ENCODE results near the gene FKRP. TPM values are rescaled to one million over a fixed set of nuclear protein-coding genes. Genes with fewer than 3 reads are reported as not detected.

Gene FKRP
- total RNA-seq, 4 donors from 2014 or later, result 7.0 to 14.3 (median 10.5) TPM

DNA sequence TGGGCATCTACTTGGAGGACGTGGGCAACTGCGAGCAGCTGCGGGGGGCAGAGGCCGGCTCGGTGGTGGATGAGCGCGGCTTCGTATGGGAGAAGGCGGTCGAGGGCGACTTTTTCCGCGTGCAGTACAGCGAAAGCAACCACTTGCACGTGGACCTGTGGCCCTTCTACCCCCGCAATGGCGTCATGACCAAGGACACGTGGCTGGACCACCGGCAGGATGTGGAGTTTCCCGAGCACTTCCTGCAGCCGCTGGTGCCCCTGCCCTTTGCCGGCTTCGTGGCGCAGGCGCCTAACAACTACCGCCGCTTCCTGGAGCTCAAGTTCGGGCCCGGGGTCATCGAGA, 10.7 kb downstream of the FKRP start:
- TF ChIP-seq, protein P1, sequence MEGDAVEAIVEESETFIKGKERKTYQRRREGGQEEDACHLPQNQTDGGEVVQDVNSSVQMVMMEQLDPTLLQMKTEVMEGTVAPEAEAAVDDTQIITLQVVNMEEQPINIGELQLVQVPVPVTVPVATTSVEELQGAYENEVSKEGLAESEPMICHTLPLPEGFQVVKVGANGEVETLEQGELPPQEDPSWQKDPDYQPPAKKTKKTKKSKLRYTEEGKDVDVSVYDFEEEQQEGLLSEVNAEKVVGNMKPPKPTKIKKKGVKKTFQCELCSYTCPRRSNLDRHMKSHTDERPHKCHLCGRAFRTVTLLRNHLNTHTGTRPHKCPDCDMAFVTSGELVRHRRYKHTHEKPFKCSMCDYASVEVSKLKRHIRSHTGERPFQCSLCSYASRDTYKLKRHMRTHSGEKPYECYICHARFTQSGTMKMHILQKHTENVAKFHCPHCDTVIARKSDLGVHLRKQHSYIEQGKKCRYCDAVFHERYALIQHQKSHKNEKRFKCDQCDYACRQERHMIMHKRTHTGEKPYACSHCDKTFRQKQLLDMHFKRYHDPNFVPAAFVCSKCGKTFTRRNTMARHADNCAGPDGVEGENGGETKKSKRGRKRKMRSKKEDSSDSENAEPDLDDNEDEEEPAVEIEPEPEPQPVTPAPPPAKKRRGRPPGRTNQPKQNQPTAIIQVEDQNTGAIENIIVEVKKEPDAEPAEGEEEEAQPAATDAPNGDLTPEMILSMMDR (IDR thresholded peaks at IDR 0.05; ENCODE audit: low read depth), result no peak

DNA sequence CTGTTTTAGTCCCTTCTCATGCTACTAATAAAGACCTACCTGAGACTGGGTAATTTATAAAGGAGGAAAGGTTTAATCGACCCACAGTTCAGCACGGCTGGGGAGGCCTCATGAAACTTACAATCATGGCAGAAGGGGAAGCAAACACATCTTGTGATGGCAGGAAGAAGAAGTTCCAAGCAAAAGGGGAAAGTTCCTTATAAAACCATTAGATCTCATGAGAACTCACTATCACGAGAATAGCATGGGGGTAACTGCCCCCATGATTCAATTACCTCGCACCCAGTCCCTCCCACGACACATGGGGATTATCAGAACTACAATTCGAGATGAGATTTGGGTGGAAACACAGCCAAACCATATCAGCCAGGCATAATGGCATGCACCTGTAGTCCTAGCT, 13.3 kb downstream of the FKRP start:
- TF ChIP-seq, protein P1 (IDR thresholded peaks at IDR 0.05; ENCODE audit: low read depth), result no peak

DNA sequence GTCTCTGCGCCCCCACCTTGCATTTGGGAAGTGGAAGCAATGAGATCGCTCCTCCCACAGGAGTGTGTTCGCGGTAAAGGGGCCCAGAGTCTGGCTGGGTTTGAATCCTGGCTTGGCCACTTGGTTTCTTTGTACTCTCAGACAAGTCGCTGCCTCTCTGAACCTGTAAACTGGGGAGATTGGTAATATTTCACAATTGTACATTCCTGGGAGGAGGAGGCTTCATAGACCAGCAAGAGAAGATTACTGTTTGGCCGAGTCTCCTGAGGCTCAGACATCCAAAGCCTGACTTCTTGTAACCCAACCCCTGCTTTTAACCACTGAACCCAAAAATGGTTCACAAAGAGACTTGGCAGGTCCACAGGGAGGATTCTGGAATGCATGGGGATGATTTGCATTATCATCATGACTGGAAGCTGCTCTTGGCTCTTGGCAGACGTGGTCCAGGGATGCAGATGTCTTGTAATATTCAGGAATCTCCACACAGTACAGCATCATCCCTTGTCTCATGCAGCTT, 14.0 kb downstream of the FKRP start:
- TF ChIP-seq, protein P1 (IDR thresholded peaks at IDR 0.05; ENCODE audit: low read depth), result no peak

DNA sequence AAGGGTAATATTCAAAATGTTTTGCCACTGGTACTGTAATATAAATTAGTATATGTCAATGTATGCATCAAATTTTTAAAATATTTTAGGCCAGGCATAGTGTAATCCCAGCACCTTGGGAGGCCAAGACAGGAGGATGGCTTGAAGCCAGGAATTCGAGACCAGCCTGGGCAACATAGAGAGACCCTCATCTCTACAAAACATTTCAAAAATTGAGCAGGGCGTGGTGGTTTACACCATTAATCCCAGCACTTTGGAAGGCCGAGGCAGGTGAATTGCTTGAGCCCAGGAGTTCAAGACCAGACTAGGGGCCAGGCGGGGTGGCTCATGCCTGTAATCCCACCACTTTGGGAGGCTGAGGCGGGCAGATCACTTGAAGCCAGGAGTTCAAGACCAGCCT, 14.5 kb downstream of the FKRP start:
- TF ChIP-seq, protein P1 (IDR thresholded peaks at IDR 0.05; ENCODE audit: low read depth), result no peak

DNA sequence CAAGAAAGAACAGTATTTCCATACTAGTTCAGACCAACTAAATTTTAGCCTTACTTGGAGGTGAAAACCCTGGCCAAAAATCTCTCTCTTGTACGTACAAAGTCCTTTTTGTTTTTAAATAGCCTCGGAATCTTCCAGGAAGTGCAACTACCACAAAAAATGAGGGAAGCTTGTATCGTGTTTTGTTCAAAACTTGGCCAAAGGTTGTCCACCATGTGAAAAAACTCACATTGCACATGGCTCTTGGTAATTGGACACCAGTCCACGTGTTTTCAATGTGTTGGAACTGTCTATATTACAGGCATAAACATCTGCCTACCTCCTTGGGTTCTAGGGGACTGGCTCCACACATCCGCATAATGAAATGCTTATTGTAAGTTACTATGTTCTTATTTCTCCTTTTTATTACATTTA, 15.6 kb downstream of the FKRP start:
- TF ChIP-seq, protein P1 (IDR thresholded peaks at IDR 0.05; ENCODE audit: low read depth), result no peak

DNA sequence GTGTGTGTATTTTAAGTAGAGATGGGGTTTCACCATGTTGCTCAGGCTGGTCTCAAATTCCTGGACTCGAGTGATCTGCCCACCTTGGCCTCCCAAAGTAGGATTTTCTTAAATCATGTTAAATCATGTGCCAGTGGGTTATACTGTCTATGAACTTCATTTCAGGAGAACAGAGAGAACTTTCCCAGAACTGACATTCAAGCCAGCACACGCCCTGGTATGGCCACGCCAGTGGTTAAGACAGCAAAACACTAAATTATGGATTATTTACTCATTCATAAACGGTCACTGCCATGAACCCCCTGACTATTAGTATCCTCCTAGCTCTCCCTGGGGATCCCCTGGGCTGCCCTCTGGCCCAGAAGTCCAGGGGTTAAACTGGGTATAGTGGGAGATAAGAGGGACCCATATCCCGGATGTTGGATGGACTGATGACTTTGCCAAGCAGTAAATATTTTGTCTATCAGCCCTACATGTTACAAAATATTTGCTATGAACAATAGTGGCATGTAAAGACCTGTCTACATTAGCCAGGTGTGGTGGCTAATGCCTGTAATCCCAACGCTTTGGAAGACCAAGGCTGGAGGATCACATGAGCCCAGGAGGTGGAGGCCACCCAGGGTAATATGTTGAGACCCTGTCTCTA, 16.5 kb downstream of the FKRP start:
- TF ChIP-seq, protein P1 (IDR thresholded peaks at IDR 0.05; ENCODE audit: low read depth), result no peak

DNA sequence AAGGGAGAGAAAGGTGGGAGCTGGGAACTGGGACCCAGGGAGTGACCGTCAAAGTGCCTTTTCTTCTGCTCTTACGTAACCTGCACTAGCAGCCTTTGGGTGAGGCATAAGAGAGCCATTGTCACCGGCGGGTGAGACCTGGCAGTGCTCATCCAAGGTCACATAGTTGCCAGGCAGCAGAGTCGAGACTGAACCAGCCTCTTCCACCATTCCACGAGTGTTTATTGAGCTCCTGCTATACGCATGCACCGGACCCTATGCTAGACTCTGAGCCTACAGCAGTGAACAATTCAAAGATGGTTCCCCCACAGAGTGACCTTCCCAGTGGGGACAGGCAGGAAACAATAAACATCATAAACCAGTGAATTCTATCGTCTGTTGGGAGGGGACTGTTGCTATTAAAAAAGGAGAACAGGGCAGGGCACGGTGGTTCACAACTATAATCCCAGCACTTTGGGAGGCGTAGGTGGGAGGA, 19.0 kb downstream of the FKRP start:
- TF ChIP-seq, protein P1 (IDR thresholded peaks at IDR 0.05; ENCODE audit: low read depth), result no peak

All from subcutaneous adipose tissue (tissue), 4 donors.